ENCODE measurements around the gene AOPEP.

DNA sequence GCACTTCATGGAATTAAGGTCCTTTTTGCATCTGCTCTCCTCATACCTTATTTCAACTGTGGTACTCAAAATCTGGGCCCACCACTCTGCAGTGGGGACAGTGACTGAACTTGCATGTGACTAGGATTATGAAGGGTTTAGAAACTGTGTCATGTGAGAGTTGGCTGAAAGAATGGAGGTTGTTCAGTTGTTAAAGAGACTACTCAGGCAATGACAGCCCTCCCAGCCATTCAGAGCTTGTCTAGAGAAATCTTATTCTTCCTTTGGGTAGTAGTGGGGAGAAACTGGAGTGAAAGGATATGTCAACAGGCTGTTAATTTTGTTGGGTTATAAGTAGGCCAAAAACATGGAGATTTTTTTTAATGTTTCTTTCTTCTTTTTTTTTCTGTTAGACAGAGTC, 10.3 kb downstream of the AOPEP start:
- no peak for TF ChIP-seq POLR2AphosphoS5 (IDR thresholded peaks at IDR 0.05)
- TF ChIP-seq, protein P1, sequence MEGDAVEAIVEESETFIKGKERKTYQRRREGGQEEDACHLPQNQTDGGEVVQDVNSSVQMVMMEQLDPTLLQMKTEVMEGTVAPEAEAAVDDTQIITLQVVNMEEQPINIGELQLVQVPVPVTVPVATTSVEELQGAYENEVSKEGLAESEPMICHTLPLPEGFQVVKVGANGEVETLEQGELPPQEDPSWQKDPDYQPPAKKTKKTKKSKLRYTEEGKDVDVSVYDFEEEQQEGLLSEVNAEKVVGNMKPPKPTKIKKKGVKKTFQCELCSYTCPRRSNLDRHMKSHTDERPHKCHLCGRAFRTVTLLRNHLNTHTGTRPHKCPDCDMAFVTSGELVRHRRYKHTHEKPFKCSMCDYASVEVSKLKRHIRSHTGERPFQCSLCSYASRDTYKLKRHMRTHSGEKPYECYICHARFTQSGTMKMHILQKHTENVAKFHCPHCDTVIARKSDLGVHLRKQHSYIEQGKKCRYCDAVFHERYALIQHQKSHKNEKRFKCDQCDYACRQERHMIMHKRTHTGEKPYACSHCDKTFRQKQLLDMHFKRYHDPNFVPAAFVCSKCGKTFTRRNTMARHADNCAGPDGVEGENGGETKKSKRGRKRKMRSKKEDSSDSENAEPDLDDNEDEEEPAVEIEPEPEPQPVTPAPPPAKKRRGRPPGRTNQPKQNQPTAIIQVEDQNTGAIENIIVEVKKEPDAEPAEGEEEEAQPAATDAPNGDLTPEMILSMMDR (IDR thresholded peaks at IDR 0.05): no peak

Data from gastroesophageal sphincter (tissue), 3 donors.